ENCODE data around the gene CCT2.

DNA sequence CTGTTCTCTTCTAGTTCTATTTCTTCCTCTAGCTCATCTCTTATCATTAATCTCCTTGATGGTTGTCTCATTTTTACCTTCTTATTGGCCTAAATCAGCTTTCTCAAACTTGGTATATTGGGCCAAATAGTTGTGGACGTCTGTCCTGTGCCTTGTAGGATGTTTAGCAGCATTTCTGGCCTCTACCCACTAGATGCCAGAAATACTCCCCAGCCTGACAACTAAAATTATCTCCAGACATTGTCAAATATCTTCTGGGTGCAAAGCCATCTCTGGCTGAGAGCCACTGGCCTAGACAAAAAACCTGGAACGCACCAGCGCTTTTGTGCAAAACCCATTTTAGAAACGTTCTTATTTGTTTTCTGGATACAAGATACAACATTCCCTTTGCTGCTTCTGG lies 64.3 kb downstream of the CCT2 start:
- TF ChIP-seq LEF1 (IDR thresholded peaks at IDR 0.05; ENCODE audit: borderline replicate concordance) (no peak), TARDBP (IDR thresholded peaks at IDR 0.05) (no peak), SUZ12 (IDR thresholded peaks at IDR 0.05) (no peak), ELF4 (IDR thresholded peaks at IDR 0.05) (no peak), BHLHE40 (IDR thresholded peaks at IDR 0.05; ENCODE audit: borderline replicate concordance) (no peak)
